Measurements from ENCODE around the gene PTP4A1.
"Not testable (repeated sequence)": the region's sequence is repeated elsewhere in the genome, so short reads cannot be mapped to it uniquely, and the experiment has no call there.

Gene PTP4A1

DNA sequence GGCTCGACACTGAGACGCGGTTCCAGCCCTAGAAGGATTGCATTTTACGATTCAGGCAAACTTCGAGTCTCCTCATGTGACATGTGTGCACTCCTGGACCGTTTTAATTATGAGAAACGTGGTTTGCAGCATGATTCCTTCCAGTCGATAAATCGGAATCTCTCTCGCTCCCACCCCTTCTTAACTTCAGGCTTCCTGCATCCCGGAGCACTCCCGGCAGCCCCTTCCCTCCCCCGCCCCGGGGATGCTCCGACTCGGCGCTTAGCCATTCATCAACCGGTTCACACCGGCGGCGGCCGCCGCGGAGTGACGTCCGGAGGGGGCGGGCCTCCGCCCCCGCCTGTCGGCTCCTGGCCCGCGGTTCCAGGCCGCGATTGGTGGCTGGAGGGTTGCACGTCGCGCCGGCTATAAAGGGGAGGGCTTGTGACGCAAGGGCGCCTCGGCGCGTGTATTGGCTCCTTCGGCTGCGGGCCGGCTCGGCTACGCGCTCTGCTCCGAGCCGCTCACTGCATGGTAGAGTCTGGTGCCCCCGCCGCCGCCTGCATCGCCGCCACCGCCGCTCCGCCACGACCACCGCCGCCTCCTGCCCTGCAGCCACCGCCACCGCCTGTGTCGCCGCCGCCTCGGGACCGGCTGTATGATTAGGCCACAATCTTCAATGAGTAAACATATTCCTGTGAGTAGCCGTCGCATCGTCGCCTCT, at the start of gene PTP4A1, which contains the start of gene LOC128125822:
PTP4A1 (plus strand) TSS at position 437 of the 703 bp plus-strand sequence. CDS start 4,401 bp downstream, outside the sequence.
LOC128125822 (plus strand) TSS at position 437 of the 703 bp plus-strand sequence.
- H3K4me3 ChIP-seq (ENCODE audit: low read length) = peak within 1 kb of the TSS; percentile 83
- TF ChIP-seq, protein P1, sequence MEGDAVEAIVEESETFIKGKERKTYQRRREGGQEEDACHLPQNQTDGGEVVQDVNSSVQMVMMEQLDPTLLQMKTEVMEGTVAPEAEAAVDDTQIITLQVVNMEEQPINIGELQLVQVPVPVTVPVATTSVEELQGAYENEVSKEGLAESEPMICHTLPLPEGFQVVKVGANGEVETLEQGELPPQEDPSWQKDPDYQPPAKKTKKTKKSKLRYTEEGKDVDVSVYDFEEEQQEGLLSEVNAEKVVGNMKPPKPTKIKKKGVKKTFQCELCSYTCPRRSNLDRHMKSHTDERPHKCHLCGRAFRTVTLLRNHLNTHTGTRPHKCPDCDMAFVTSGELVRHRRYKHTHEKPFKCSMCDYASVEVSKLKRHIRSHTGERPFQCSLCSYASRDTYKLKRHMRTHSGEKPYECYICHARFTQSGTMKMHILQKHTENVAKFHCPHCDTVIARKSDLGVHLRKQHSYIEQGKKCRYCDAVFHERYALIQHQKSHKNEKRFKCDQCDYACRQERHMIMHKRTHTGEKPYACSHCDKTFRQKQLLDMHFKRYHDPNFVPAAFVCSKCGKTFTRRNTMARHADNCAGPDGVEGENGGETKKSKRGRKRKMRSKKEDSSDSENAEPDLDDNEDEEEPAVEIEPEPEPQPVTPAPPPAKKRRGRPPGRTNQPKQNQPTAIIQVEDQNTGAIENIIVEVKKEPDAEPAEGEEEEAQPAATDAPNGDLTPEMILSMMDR (conservative IDR thresholded peaks at IDR 0.05; ENCODE audit: low read length) = no peak
- DNase-seq (ENCODE audit: low read depth) = peak; percentile 97

DNA sequence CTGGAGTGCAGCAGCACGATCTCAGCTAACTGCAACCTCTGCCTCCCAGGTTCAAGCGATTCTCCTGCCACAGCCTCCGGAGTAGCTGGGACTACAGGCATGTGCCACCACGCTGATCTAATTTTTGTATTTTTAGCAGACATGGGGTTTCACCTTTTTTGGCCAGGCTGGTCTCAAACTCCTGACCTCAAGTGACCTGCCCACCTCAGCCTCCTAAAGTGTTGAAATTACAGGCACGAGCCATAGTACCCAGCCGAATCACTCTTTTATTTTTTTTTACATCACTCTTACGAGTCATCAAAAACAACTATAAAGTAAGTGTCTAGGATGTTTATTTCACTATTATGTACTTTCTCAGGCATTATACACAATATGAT, 49.4 kb upstream of the PTP4A1 start:
- H3K4me3 ChIP-seq (ENCODE audit: low read length); DNase-seq (ENCODE audit: low read depth): not testable (repeated sequence)

DNA sequence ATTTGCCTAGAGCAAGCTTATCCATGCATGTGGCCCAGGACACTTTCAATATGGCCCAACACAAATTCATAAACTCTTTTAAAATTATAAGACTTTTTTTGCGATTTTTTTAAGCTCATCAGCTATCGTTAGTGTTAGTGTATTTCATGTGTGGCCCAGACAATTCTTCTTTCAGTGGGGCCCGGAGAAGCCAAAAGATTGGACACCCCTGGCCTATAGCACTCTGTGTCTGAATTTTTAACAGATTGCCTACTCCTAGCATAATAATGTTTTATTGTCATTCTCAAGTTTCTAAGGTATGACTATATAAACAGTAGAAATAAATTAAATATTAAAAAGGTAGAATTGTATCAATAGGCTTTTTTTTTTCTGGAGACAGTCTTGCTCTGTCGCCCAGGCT, 48.6 kb upstream of the PTP4A1 start:
- DNase-seq (ENCODE audit: low read depth) = no peak
- H3K4me3 ChIP-seq (ENCODE audit: low read length) = no peak overlapping the region
- TF ChIP-seq, protein P1 (conservative IDR thresholded peaks at IDR 0.05; ENCODE audit: low read length) = no peak

DNA sequence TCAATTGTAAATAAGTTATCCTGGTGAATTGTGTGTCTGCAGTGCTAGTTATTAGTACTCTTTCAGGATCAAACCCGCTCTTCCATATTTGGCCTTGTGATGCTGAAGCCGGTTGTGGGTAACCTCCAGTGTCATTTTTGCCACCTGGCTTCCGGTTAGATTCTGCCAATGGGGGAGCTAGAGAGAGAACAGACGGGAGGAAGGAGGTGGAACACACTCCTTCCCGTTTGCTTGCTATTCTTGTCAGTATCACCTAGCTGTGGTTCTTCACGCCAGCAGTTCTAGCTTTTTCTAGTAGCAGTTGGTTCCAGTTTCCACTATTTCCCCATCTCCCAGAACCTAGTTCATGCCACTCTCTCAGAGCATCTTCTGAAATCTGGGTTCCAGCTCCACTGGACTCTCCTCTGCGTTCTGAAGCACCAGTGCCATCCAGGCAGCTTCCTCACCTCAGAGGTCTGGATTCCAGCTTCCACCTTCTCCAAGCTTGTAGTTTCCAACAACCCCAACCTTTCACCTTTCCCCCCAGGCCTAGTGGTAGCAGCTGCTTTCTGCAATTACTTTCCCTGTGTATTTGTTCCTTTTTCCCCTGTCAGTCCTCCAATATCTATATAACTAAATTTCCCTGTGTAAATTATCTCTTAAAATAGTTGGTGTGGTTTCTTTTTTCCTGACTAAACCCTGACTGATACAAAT, 46.9 kb upstream of the PTP4A1 start:
- no peak overlapping the region for H3K4me3 ChIP-seq (ENCODE audit: low read length)
- TF ChIP-seq, protein P1 (conservative IDR thresholded peaks at IDR 0.05; ENCODE audit: low read length) = no peak
- DNase-seq (ENCODE audit: low read depth) = no peak

DNA sequence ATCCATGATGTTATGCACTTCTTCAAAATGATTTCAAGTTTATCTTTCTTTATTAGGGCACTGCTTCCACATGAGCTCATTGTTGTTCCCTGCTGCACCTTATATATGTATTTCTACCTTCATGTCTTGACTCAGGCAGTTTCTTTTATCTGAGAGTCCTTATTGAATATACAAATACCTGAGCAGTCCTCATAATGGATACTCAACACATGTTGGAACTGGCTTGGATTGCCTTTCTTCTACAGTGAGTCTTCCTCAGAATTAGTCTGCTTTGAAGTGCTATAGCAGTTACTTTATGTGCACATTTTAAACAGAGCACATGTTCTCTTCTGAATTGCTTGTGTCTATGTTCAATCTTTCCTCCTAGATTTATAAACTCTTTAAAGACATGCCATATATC, 45.3 kb upstream of the PTP4A1 start:
- DNase-seq (ENCODE audit: low read depth) = no peak

DNA sequence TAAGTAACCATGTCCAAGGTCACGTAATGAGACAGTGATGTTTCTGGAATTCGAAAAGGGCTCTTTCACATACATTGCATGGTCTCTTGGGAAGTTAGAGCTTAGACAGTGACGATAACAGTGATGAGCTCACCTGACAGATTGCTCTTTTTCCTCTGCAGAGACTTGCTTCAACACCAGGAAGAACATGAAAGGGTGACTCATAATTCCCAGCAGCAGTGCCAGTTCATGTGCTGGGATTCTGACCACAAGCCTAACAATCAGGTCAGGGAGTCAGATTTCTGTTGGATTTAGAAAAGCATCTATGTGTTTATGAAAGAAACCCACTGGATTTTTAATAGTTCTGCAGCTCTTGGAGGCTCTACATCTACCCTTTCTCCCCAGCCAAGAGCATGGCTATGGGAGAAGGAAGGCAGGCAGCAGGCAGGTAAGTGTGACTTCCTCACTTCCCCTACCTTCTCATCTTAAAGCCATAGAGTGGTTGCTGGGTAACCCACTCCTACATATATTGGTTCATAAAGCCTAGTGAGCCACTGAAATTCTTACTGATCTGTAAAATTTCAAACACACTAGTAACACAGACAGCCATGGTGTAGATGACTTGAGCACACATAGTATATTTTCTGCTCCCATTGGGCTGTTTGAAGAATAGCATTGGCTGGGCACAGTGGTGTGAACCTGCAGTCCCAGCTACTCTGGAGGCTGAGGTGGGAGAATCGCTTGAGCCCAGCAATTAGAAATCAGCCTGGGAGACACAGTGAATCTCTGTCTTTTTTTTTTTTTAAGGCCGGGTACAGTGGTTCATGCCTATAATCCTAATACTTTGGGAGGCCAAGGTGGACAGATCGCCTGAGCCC, 44.4 kb upstream of the PTP4A1 start:
- H3K4me3 ChIP-seq (ENCODE audit: low read length) = no peak overlapping the region
- TF ChIP-seq, protein P1 (conservative IDR thresholded peaks at IDR 0.05; ENCODE audit: low read length) = no peak
- peak; percentile 92 for DNase-seq (ENCODE audit: low read depth)

More for the DNA sequence above, 45.3 kb upstream of the PTP4A1 start:
- no peak overlapping the region for H3K4me3 ChIP-seq (ENCODE audit: low read length)
- TF ChIP-seq, protein P1 (conservative IDR thresholded peaks at IDR 0.05; ENCODE audit: low read length) = no peak

DNA sequence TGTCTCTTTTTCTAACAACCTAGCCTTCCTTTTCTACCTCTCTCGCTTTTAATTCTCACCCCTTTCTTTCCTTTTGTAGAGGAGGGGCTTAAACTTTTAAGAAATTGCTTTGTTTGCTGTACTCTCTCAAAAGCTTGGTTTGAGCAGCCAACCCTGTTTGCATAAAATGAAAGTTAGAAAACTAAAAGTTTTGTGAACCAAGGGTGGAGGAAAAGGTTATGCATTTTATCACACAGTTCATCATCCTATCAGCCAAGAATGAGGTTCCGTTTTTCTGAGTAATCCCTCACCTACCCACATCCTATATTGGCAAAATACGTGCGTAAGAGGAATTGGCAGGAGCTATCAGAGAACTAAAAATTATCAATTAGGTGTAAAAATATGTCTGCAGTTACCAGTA, 42.8 kb upstream of the PTP4A1 start:
- H3K4me3 ChIP-seq (ENCODE audit: low read length) = no peak overlapping the region
- DNase-seq (ENCODE audit: low read depth) = no peak
- TF ChIP-seq, protein P1 (conservative IDR thresholded peaks at IDR 0.05; ENCODE audit: low read length) = no peak
